NCI-H2227 treated with DMSO at 0.1 percent for 48 hours (cell line): ENCODE data around the gene RIN3.

Experiments used
- DNase-seq: peaks from one replicate; lab custom pipeline; 2025; lab: John Stamatoyannopoulos, UW

RIN3 gene

GRCh38 chr14:92650581-92651105 lies 137.1 kb downstream of the RIN3 start:
- no peak for DNase-seq

- no peak for DNase-seq
These were observed 137.7 kb downstream of the RIN3 start for GRCh38 chr14:92651106-92651757.

- DNase-seq: no peak
These were observed 138.3 kb downstream of the RIN3 start for GRCh38 chr14:92651758-92652406.

- no peak for DNase-seq
These were observed 139.0 kb downstream of the RIN3 start for GRCh38 chr14:92652413-92653151.

GRCh38 chr14:92653162-92653651 lies 139.6 kb downstream of the RIN3 start:
- DNase-seq: no peak

GRCh38 chr14:92654239-92654901 lies 140.8 kb downstream of the RIN3 start:
- no peak for DNase-seq

GRCh38 chr14:92655419-92656201 lies 142.0 kb downstream of the RIN3 start:
- no peak for DNase-seq

GRCh38 chr14:92656306-92657081 lies 142.9 kb downstream of the RIN3 start:
- no peak for DNase-seq

GRCh38 chr14:92657457-92658142 lies 144.0 kb downstream of the RIN3 start:
- DNase-seq: no peak

GRCh38 chr14:92658160-92658559 lies 144.6 kb downstream of the RIN3 start:
- no peak for DNase-seq

GRCh38 chr14:92658684-92659083 lies 145.1 kb downstream of the RIN3 start:
- no peak for DNase-seq

- no peak for DNase-seq
These were observed 146.4 kb downstream of the RIN3 start for GRCh38 chr14:92659765-92660561.

- no peak for DNase-seq
These were observed 147.0 kb downstream of the RIN3 start for GRCh38 chr14:92660571-92660970.

GRCh38 chr14:92663049-92663448 lies 149.5 kb downstream of the RIN3 start:
- DNase-seq: no peak

GRCh38 chr14:92665661-92666110 lies 152.1 kb downstream of the RIN3 start:
- no peak for DNase-seq

GRCh38 chr14:92666251-92666650 lies 152.7 kb downstream of the RIN3 start:
- no peak for DNase-seq

- no peak for DNase-seq
These were observed 154.8 kb downstream of the RIN3 start for GRCh38 chr14:92668276-92668973.

GRCh38 chr14:92670160-92670559 lies 156.6 kb downstream of the RIN3 start:
- no peak for DNase-seq
